NCI-H2107 treated with DMSO at 0.1 percent for 48 hours (cell line): Measurements from ENCODE around the gene TMPRSS7.

Experiments
- DNase-seq: peaks from one replicate; lab custom pipeline; 2025; ENCODE audit not compliant: unreplicated experiment; lab: John Stamatoyannopoulos, UW

The TMPRSS7 gene

GRCh38 chr3:112126511-112126911 lies 92.0 kb downstream of the TMPRSS7 start:
- no peak for DNase-seq

GRCh38 chr3:112127522-112128494 lies 93.3 kb downstream of the TMPRSS7 start:
- DNase-seq = no peak

GRCh38 chr3:112128843-112129727 lies 94.5 kb downstream of the TMPRSS7 start:
- DNase-seq = no peak

GRCh38 chr3:112129925-112130637 lies 95.5 kb downstream of the TMPRSS7 start:
- no peak for DNase-seq

- no peak for DNase-seq
Observed at GRCh38 chr3:112130638-112130993, 96.1 kb downstream of the TMPRSS7 start.
